PC-9 (cell line): ENCODE measurements around the gene POLR2F. TPM values are rescaled to one million over a fixed set of nuclear protein-coding genes. Genes with fewer than 3 reads are reported as not detected.
"Not testable (repeated sequence)": the region's sequence is repeated elsewhere in the genome, so short reads cannot be mapped to it uniquely, and the experiment has no call there.

Experiments
- BruUV-seq: library from RNA; stranded (reverse); fragments of 400-500 nt; replicated peaks from 2 replicates; lab custom pipeline; 2021; lab: Mats Ljungman, UMichigan
- CTCF ChIA-PET: fragments of 300-600 bp; sonication (Branson Sonifier 250); formaldehyde crosslinking; loops from one replicate; lab custom pipeline; 2022; ENCODE audit warnings: antibody characterized with exemption; lab: Charles Lee
- POLR2A ChIA-PET: fragments of 300-600 bp; sonication (Branson Sonifier 250); formaldehyde crosslinking; loops from one replicate; lab custom pipeline; 2022; ENCODE audit warnings: antibody characterized with exemption; ENCODE audit not compliant: unreplicated experiment; lab: Charles Lee
- DNase-seq, 2 experiments: peaks; one replicate each; pipeline versions ENCODE4 v3.0.0 to v3.0.0-alpha.2; 2015 to 2022; ENCODE audit warnings: mixed read lengths in 1 of 2
- H2AFZ ChIP-seq: fragments of 200-600 bp; sonication (generic); 2 replicates; pipeline ENCODE4 v1.8.1; 2017; ENCODE audit warnings: antibody characterized with exemption
- H3F3A ChIP-seq: fragments of 200-600 bp; sonication (generic); 2 replicates; pipeline ENCODE4 v1.8.1; 2017; ENCODE audit warnings: antibody characterized with exemption, mild to moderate bottlenecking, low read depth; ENCODE audit not compliant: insufficient read depth
- H3K27ac ChIP-seq: fragments of 200-600 bp; sonication (generic); 2 replicates; pipeline ENCODE4 v1.6.1; 2016; ENCODE audit warnings: mixed run types
- H3K27me3 ChIP-seq: fragments of 200-600 bp; sonication (generic); 2 replicates; pipeline ENCODE4 v1.6.1; 2016; ENCODE audit warnings: low read depth, mixed run types; ENCODE audit not compliant: insufficient read depth
- H3K36me3 ChIP-seq: fragments of 200-600 bp; sonication (generic); 2 replicates; pipeline ENCODE4 v1.6.1; 2016; ENCODE audit warnings: low read depth, mixed run types
- H3K4me1 ChIP-seq: fragments of 200-600 bp; sonication (generic); replicated peaks from 2 replicates; pipeline ENCODE4 v1.6.1; 2016; ENCODE audit warnings: mixed run types; ENCODE audit not compliant: insufficient read depth
- H3K4me2 ChIP-seq: fragments of 200-600 bp; sonication (generic); 2 replicates; pipeline ENCODE4 v1.6.1; 2017; ENCODE audit warnings: mixed run types
- H3K4me3 ChIP-seq: fragments of 200-600 bp; sonication (generic); 2 replicates; pipeline ENCODE4 v1.6.1; 2016; ENCODE audit warnings: mixed run types
- H3K79me2 ChIP-seq: fragments of 200-600 bp; sonication (generic); 2 replicates; pipeline ENCODE4 v1.6.1; 2017; ENCODE audit warnings: low read depth, mixed run types
- H3K9me2 ChIP-seq: fragments of 200-600 bp; sonication (generic); 2 replicates; pipeline ENCODE4 v1.8.1; 2017; ENCODE audit warnings: mild to moderate bottlenecking; ENCODE audit not compliant: insufficient read depth
- H3K9me3 ChIP-seq: fragments of 200-600 bp; sonication (generic); 2 replicates; pipeline ENCODE4 v1.8.1; 2016; ENCODE audit warnings: low read depth; ENCODE audit not compliant: insufficient read depth
- H4K20me1 ChIP-seq: fragments of 200-600 bp; sonication (generic); 2 replicates; pipeline ENCODE4 v1.8.1; 2017; ENCODE audit not compliant: insufficient read depth
- EZH2 ChIP-seq: fragments of 200-600 bp; sonication (generic); IDR thresholded peaks from 2 replicates; pipeline ENCODE4 v1.8.0; 2017; ENCODE audit warnings: antibody characterized with exemption, low read depth
- intact Hi-C: fragments of 100-400 bp; cut with micrococcal nuclease; formaldehyde crosslinking; loops from one replicate; pipeline ENCODE4 v1.10.0; 2022; ENCODE audit not compliant: unreplicated experiment
- total RNA-seq: library from RNA; stranded (reverse); gene quantifications from 2 replicates; pipeline ENCODE4 v1.2.3, GENCODE V29; 2021
- TF ChIP-seq, protein P1 (sequence below): fragments of 200-600 bp; sonication (generic); conservative IDR thresholded peaks from 2 replicates; pipeline ENCODE4 v1.6.1; 2017; ENCODE audit warnings: mixed run types, antibody characterized with exemption, mild to moderate bottlenecking, moderate library complexity

Gene POLR2F
- total RNA-seq, 1 experiment from 2014 or later: 180 TPM

DNA sequence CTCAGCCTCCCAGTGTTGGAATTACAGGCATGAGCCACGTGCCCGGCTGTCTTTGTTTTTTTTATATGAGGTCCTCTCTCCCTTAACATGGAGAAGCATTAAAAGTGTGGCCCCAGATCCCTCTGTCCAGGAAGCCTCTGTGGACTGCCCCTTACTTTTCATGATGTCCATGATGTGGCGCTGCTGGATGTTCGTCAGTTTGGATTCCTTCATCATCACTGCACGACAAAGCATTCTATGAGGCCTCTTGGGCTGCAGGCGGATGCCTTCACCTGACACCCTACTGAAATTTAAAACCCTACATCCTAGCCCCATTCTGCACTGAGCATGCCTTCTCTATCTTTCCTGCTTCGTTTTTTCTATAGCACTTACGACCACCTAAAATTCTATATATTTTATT, 2.2 kb upstream of the POLR2F start:
- Histone ChIP-seq H3K4me3 (no peak overlapping the region), H3F3A (peaks cover 40% of the 10 kb centered on the region), H3K27ac (no peak overlapping the region), H2AFZ (no peak overlapping the region), H3K4me1 (peaks cover 18% of the 10 kb centered on the region), H3K36me3 (no peaks in the 10 kb centered on the region), H3K79me2 (peaks cover 27% of the 10 kb centered on the region), H3K9me2 (no peaks in the 10 kb centered on the region), H3K4me2 (no peak overlapping the region), H3K27me3 (no peaks in the 10 kb centered on the region), H4K20me1 (no peaks in the 10 kb centered on the region), H3K9me3 (no peaks in the 10 kb centered on the region)
- intact Hi-C loops: loop anchor here (5.0 kb wide), 1 partner anchor 109 kb away; the partner anchor contains the start of gene ANKRD54
- ChIA-PET POLR2A (no interaction called here), CTCF (no interaction called here)
- no peak for DNase-seq
- no peak for TF ChIP-seq EZH2
- BruUV-seq: no TSS peak

DNA sequence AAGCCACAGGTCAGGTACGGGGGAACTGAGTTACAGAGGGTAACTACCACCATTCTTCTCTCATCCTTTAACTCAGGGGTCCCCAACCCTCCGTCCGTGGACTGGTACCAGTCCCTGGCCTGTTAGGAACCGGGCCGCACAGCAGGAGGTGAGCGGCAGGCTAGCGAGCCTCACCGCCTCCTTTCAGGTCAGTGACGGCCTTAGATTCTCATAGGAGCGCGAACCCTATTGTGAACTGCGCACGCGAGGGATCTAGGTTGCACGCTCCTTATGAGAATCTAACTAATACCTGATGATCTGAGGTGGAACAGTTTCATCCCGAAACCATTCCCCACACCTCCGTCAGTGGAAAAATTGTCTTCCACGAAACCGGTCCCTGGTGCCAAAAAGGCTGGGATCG, 870 bp upstream of the POLR2F start:
- Histone ChIP-seq H3K4me3 (peak overlapping the region; percentile 68), H3K4me2 (peak overlapping the region; percentile 89), H3K36me3 (peaks cover 10% of the 10 kb centered on the region), H3K79me2 (peaks cover 35% of the 10 kb centered on the region), H2AFZ (peak overlapping the region; percentile 97), H3F3A (peaks cover 34% of the 10 kb centered on the region), H3K4me1 (peaks cover 18% of the 10 kb centered on the region)
- POLR2A ChIA-PET, H3K27ac ChIP-seq, H3K27me3 ChIP-seq, H3K9me2 ChIP-seq, H3K9me3 ChIP-seq, BruUV-seq, H4K20me1 ChIP-seq: not testable (repeated sequence)
- CTCF ChIA-PET: interaction anchor here (0.5 kb wide), 1 partner anchor 80 kb away, joined by 4 read pairs; no protein-coding TSS in a partner anchor
- DNase-seq: peak in 1 of 2 experiments; percentile 23
- intact Hi-C loops: loop anchor here (1.0 to 5.0 kb wide), 2 partner anchors 65 to 110 kb away; partner anchors contain the start of gene ANKRD54

DNA sequence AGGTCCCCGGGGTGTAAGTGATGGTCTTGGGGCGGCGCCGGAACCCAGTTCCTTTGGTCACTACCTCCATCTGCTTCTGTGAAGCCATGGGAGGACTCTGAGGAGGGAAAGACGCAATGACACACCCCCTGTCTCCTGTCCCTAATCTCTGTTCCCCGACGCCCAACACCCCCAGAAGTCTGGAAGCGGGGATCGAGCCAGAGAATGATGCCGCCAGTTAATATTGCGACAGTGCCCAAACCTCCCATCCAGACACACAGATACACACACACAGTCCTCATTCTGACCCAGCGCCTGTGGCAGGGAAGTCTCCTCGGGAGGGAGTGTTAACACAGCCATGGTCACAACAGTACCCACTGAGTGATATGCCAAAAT, 450 bp upstream of the POLR2F start:
- H3K27ac ChIP-seq: 0 out of 2 replicates have a peak overlapping the region, but pooled peaks have one; percentile 1
- TF ChIP-seq, protein P1, sequence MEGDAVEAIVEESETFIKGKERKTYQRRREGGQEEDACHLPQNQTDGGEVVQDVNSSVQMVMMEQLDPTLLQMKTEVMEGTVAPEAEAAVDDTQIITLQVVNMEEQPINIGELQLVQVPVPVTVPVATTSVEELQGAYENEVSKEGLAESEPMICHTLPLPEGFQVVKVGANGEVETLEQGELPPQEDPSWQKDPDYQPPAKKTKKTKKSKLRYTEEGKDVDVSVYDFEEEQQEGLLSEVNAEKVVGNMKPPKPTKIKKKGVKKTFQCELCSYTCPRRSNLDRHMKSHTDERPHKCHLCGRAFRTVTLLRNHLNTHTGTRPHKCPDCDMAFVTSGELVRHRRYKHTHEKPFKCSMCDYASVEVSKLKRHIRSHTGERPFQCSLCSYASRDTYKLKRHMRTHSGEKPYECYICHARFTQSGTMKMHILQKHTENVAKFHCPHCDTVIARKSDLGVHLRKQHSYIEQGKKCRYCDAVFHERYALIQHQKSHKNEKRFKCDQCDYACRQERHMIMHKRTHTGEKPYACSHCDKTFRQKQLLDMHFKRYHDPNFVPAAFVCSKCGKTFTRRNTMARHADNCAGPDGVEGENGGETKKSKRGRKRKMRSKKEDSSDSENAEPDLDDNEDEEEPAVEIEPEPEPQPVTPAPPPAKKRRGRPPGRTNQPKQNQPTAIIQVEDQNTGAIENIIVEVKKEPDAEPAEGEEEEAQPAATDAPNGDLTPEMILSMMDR: no peak
- no peak for TF ChIP-seq EZH2
- peaks cover 30% of the 10 kb centered on the region for H3F3A ChIP-seq
- H3K9me3 ChIP-seq: no peaks in the 10 kb centered on the region
- H2AFZ ChIP-seq: peak overlapping the region; percentile 97
- CTCF ChIA-PET: interaction anchor here (1.0 to 2.3 kb wide), 4 partner anchors 20 to 345 kb away, joined by 3 to 20 read pairs (median 8); partner anchors contain the start of gene GGA1
- peak overlapping the region; percentile 89 for H3K4me2 ChIP-seq
- DNase-seq: peak in 1 of 2 experiments; percentile 37
- no peaks in the 10 kb centered on the region for H4K20me1 ChIP-seq
- intact Hi-C loops: loop anchor here (1.0 to 5.0 kb wide), 2 partner anchors 66 to 111 kb away; partner anchors contain the start of gene ANKRD54
- no peaks in the 10 kb centered on the region for H3K27me3 ChIP-seq
- POLR2A ChIA-PET: interaction anchor here (0.5 to 0.9 kb wide), 3 partner anchors 43 to 295 kb away, joined by 3 to 4 read pairs (median 3); no protein-coding TSS in a partner anchor
- TSS peak; percentile 82 for BruUV-seq
- H3K9me2 ChIP-seq: no peaks in the 10 kb centered on the region
- H3K79me2 ChIP-seq: peaks cover 35% of the 10 kb centered on the region
- peaks cover 18% of the 10 kb centered on the region for H3K4me1 ChIP-seq
- H3K4me3 ChIP-seq: peak overlapping the region; percentile 68
- H3K36me3 ChIP-seq: peaks cover 12% of the 10 kb centered on the region

DNA sequence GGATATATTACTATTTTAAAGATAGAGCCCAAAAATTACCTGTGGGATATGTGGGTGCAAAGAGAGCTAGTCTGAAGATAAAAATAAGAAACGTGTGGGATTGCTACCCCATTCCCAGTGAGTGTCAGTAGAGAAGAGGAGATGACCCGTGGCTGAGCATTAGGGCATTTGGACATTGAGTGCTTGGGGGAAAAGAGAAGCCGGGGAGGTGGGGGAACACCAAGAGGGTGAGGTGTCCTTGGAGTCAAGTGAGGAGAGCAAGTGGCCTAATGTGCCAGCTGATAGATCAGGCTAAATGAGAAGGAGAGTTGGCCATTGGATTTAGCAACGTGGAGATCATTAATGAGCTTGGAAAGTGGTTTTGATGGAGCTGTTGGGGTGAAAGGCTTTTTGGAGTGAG, 1.2 kb downstream of the POLR2F start:
- H3K27me3 ChIP-seq: no peaks in the 10 kb centered on the region
- peak overlapping the region; percentile 68 for H3K4me3 ChIP-seq
- BruUV-seq: no TSS peak
- TF ChIP-seq, protein P1: no peak
- TF ChIP-seq EZH2: no peak
- DNase-seq: no peak
- intact Hi-C loops: loop anchor here (5.0 kb wide), 1 partner anchor 112 kb away; the partner anchor contains the start of gene ANKRD54
- POLR2A ChIA-PET: interaction anchor here (0.6 to 0.7 kb wide), 4 partner anchors 88 to 400 kb away, joined by 4 to 11 read pairs (median 4); no protein-coding TSS in a partner anchor
- no peaks in the 10 kb centered on the region; the same call in 1 of the 2 replicates for H4K20me1 ChIP-seq
- H3K9me2 ChIP-seq: no peaks in the 10 kb centered on the region
- H2AFZ ChIP-seq: no peak overlapping the region
- H3K27ac ChIP-seq: no peak overlapping the region
- H3F3A ChIP-seq: peaks cover 18% of the 10 kb centered on the region
- peaks cover 18% of the 10 kb centered on the region for H3K4me1 ChIP-seq
- H3K4me2 ChIP-seq: peak overlapping the region; percentile 89
- CTCF ChIA-PET: interaction anchor here (0.6 to 2.3 kb wide), 5 partner anchors 11 to 312 kb away, joined by 8 to 20 read pairs (median 12); no protein-coding TSS in a partner anchor
- H3K79me2 ChIP-seq: peaks cover 35% of the 10 kb centered on the region
- H3K36me3 ChIP-seq: peaks cover 24% of the 10 kb centered on the region
- H3K9me3 ChIP-seq: no peaks in the 10 kb centered on the region

DNA sequence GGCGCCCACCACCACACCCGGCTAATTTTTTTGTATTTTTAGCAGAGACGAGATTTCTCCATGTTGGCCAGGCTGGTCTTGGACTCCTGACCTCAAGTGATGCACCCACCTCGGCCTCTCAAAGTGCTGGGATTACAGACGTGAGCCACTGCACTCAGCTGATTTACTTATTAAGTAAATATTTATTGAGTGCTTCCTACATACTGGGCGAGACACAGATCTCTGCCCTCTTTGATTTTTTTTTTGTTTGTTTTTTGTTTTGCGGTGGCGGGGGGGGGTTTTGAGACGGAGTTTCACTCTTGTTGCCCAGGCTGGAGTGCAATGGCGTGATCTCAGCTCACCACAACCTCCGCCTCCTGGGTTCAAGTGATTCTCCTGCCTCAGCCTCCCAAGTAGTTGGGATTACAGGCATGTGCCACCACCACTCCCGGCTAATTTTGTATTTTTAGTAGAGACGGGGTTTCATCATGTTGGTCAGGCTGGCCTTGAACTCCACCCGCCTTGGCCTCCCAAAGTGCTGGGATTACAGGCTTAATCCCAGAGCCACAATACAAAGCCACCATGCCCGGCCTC, 2.4 kb downstream of the POLR2F start:
- H4K20me1 ChIP-seq, DNase-seq, H3K9me2 ChIP-seq, intact Hi-C loops, H2AFZ ChIP-seq, H3K4me3 ChIP-seq, H3K9me3 ChIP-seq, H3K27me3 ChIP-seq, CTCF ChIA-PET, BruUV-seq, H3K27ac ChIP-seq, POLR2A ChIA-PET, H3K4me2 ChIP-seq: not testable (repeated sequence)
- Histone ChIP-seq H3F3A (peaks cover 16% of the 10 kb centered on the region), H3K79me2 (peaks cover 35% of the 10 kb centered on the region), H3K36me3 (peaks cover 25% of the 10 kb centered on the region), H3K4me1 (peaks cover 18% of the 10 kb centered on the region)
